Stimulated activated CD4-positive, alpha-beta T cell treated with anti-CD3 and anti-CD28 coated beads, Interleukin-15, amount 100 ng/mL, for 24 hours (primary cell): ENCODE results near the gene ABCC11.
"Not testable (repeated sequence)": the region's sequence is repeated elsewhere in the genome, so short reads cannot be mapped to it uniquely, and the experiment has no call there.

Source experiments
- DNase-seq: peaks from one replicate; pipeline ENCODE4 v3.0.0-alpha.2; 2020

ABCC11 gene

GRCh38 chr16:48244863-48245195 lies 2.5 kb downstream of the ABCC11 start:
- DNase-seq: no peak

- peak; percentile 95 for DNase-seq
These were observed 3.1 kb downstream of the ABCC11 start, which contains the start of gene LONP2 for GRCh38 chr16:48244080-48244862. LONP2 (plus strand) TSS chr16:48244300; CDS start chr16:48244389, 89 bp downstream.

GRCh38 chr16:48240147-48240546 lies 7.2 kb downstream of the ABCC11 start:
- DNase-seq: not testable (repeated sequence)

GRCh38 chr16:48236286-48236685 lies 11.1 kb downstream of the ABCC11 start:
- DNase-seq: no peak

GRCh38 chr16:48235556-48236136 lies 11.7 kb downstream of the ABCC11 start:
- no peak for DNase-seq

GRCh38 chr16:48235058-48235555 lies 12.2 kb downstream of the ABCC11 start:
- no peak for DNase-seq

- DNase-seq: no peak
These were observed 12.7 kb downstream of the ABCC11 start for GRCh38 chr16:48234630-48235029.

GRCh38 chr16:48232493-48233040 lies 14.8 kb downstream of the ABCC11 start:
- DNase-seq: peak; percentile 31

- peak; percentile 45 for DNase-seq
These were observed 15.4 kb downstream of the ABCC11 start for GRCh38 chr16:48231727-48232492.

GRCh38 chr16:48225456-48225855 lies 21.9 kb downstream of the ABCC11 start:
- DNase-seq: no peak

GRCh38 chr16:48223490-48223889 lies 23.8 kb downstream of the ABCC11 start:
- no peak for DNase-seq

GRCh38 chr16:48220891-48221290 lies 26.4 kb downstream of the ABCC11 start:
- no peak for DNase-seq

- no peak for DNase-seq
These were observed 28.9 kb downstream of the ABCC11 start for GRCh38 chr16:48218473-48218872.

- no peak for DNase-seq
These were observed 29.6 kb downstream of the ABCC11 start for GRCh38 chr16:48217708-48218107.

- DNase-seq: no peak
These were observed 31.6 kb downstream of the ABCC11 start for GRCh38 chr16:48215738-48216137.

- DNase-seq: no peak
These were observed 35.3 kb downstream of the ABCC11 start for GRCh38 chr16:48212033-48212432.

- no peak for DNase-seq
These were observed 36.6 kb downstream of the ABCC11 start for GRCh38 chr16:48210747-48211146.

- no peak for DNase-seq
These were observed 40.6 kb downstream of the ABCC11 start for GRCh38 chr16:48206594-48207242.

GRCh38 chr16:48204825-48205151 lies 42.6 kb downstream of the ABCC11 start:
- no peak for DNase-seq

- no peak for DNase-seq
These were observed 43.1 kb downstream of the ABCC11 start for GRCh38 chr16:48203974-48204824.

- DNase-seq: no peak
These were observed 45.7 kb downstream of the ABCC11 start for GRCh38 chr16:48201515-48202201.
